ENCODE results near the gene BRINP3. TPM values are rescaled to one million over a fixed set of nuclear protein-coding genes. Genes with fewer than 3 reads are reported as not detected.
A peak's percentile ranks its signal among the peaks of the same experiment; 100 is the strongest.

BRINP3 gene
- total and polyA plus RNA-seq, 2 experiments from 2014 or later = not detected

DNA sequence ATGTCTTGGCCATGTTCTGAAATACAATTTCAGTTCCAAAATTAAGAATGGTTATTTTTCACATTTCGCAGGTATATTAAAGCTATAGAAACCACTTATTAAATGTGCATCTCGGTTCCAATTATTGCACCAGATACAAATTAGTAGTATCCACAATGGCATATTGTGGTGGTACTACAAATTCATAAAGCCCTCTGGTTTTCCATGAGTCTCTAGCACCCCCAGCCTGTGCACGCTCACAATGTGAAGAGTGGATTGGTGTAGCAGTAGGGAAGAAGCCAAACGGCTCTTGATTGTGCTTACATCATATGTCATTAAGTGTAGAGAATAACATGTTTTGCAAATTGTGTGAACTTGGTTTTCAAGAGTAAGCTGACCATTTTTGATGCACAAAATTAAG is 1.9 kb upstream of the BRINP3 start:
- H3K4me1 Mint-ChIP-seq = peaks cover 35% of the 10 kb centered on the region
- TF ChIP-seq, protein P1, sequence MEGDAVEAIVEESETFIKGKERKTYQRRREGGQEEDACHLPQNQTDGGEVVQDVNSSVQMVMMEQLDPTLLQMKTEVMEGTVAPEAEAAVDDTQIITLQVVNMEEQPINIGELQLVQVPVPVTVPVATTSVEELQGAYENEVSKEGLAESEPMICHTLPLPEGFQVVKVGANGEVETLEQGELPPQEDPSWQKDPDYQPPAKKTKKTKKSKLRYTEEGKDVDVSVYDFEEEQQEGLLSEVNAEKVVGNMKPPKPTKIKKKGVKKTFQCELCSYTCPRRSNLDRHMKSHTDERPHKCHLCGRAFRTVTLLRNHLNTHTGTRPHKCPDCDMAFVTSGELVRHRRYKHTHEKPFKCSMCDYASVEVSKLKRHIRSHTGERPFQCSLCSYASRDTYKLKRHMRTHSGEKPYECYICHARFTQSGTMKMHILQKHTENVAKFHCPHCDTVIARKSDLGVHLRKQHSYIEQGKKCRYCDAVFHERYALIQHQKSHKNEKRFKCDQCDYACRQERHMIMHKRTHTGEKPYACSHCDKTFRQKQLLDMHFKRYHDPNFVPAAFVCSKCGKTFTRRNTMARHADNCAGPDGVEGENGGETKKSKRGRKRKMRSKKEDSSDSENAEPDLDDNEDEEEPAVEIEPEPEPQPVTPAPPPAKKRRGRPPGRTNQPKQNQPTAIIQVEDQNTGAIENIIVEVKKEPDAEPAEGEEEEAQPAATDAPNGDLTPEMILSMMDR (conservative IDR thresholded peaks at IDR 0.05; ENCODE audit: low read depth in 2 of 2) = peak; percentile 20 to 55; a peak in 3 of 4 replicates
- TF ChIP-seq CREB1 (CRISPR knock-in tag; IDR thresholded peaks at IDR 0.05; ENCODE audit: low read depth) (no peak), STAT1 (IDR thresholded peaks at IDR 0.05; ENCODE audit: unreplicated experiment) (no peak), JUNB (IDR thresholded peaks at IDR 0.05; ENCODE audit: unreplicated experiment) (no peak), ZNF331 (CRISPR knock-in tag; IDR thresholded peaks at IDR 0.05; ENCODE audit: low read depth) (no peak)
- TF ChIP-seq, protein P2, sequence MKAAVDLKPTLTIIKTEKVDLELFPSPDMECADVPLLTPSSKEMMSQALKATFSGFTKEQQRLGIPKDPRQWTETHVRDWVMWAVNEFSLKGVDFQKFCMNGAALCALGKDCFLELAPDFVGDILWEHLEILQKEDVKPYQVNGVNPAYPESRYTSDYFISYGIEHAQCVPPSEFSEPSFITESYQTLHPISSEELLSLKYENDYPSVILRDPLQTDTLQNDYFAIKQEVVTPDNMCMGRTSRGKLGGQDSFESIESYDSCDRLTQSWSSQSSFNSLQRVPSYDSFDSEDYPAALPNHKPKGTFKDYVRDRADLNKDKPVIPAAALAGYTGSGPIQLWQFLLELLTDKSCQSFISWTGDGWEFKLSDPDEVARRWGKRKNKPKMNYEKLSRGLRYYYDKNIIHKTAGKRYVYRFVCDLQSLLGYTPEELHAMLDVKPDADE (IDR thresholded peaks at IDR 0.05) = no peak
- peak overlapping the region; percentile 73 for H3K4me2 ChIP-seq
- no peaks in the 10 kb centered on the region for H3F3A ChIP-seq (replicated peaks; ENCODE audit: low read depth)
- peaks cover 42% of the 10 kb centered on the region for H3K27me3 ChIP-seq (ENCODE audit: insufficient read depth)
- no peaks in the 10 kb centered on the region for H4K20me1 ChIP-seq (replicated peaks; ENCODE audit: insufficient read depth)
- no peak overlapping the region for H3K27ac Mint-ChIP-seq
- no peaks in the 10 kb centered on the region for H3K9me2 ChIP-seq (ENCODE audit: insufficient read depth)
- H3K79me2 ChIP-seq (replicated peaks; ENCODE audit: insufficient read depth) = no peaks in the 10 kb centered on the region
- H3K36me3 Mint-ChIP-seq (ENCODE audit: low read depth) = no peaks in the 10 kb centered on the region
- H3K36me3 ChIP-seq (ENCODE audit: insufficient read depth) = no peaks in the 10 kb centered on the region
- H3K27me3 Mint-ChIP-seq (ENCODE audit: insufficient read depth, low read depth, poor library complexity) = peaks cover 34% of the 10 kb centered on the region
- DNase-seq (ENCODE audit: low spot score) (peak; percentile 21), ATAC-seq (peak; percentile 8; the same call in 1 of the 3 replicates)
- H3K27ac ChIP-seq (ENCODE audit: low read depth) = no peak overlapping the region
- no peaks in the 10 kb centered on the region for H3K9me3 Mint-ChIP-seq
- peak overlapping the region; percentile 59 for H3K4me3 ChIP-seq
- H2AFZ ChIP-seq = no peak overlapping the region
- H3K4me3 Mint-ChIP-seq = peak overlapping the region; percentile 92
- peaks cover 33% of the 10 kb centered on the region for H3K4me1 ChIP-seq (ENCODE audit: insufficient read depth)

GRCh38 chr1:190479050-190479397 is 1.4 kb upstream of the BRINP3 start:
- Mint-ChIP-seq H3K27me3 (ENCODE audit: insufficient read depth, low read depth, poor library complexity) (peaks cover 36% of the 10 kb centered on the region), H3K4me3 (peak overlapping the region; percentile 92), H3K36me3 (ENCODE audit: low read depth) (no peaks in the 10 kb centered on the region), H3K27ac (peak overlapping the region; percentile 78), H3K4me1 (peaks cover 40% of the 10 kb centered on the region), H3K9me3 (no peaks in the 10 kb centered on the region)
- no peaks in the 10 kb centered on the region for H3F3A ChIP-seq (replicated peaks; ENCODE audit: low read depth)
- H4K20me1 ChIP-seq (replicated peaks; ENCODE audit: insufficient read depth) = no peaks in the 10 kb centered on the region
- no peaks in the 10 kb centered on the region for H3K36me3 ChIP-seq (ENCODE audit: insufficient read depth)
- H3K4me2 ChIP-seq = peak overlapping the region; percentile 73
- peak; percentile 65 for DNase-seq (ENCODE audit: low spot score)
- peaks cover 46% of the 10 kb centered on the region for H3K27me3 ChIP-seq (ENCODE audit: insufficient read depth)
- H3K4me3 ChIP-seq = peak overlapping the region; percentile 59
- no peak overlapping the region for H3K27ac ChIP-seq (ENCODE audit: low read depth)
- peak; percentile 9 for ATAC-seq
- no peaks in the 10 kb centered on the region for H3K79me2 ChIP-seq (replicated peaks; ENCODE audit: insufficient read depth)
- H2AFZ ChIP-seq = peak overlapping the region; percentile 93
- H3K9me2 ChIP-seq (ENCODE audit: insufficient read depth) = no peaks in the 10 kb centered on the region
- peaks cover 36% of the 10 kb centered on the region for H3K4me1 ChIP-seq (ENCODE audit: insufficient read depth)
- TF ChIP-seq STAT1 (IDR thresholded peaks at IDR 0.05; ENCODE audit: unreplicated experiment) (no peak), CREB1 (CRISPR knock-in tag; IDR thresholded peaks at IDR 0.05; ENCODE audit: low read depth) (no peak), REST (IDR thresholded peaks at IDR 0.05; ENCODE audit: unreplicated experiment) (no peak)
- TF ChIP-seq, protein P1 (conservative IDR thresholded peaks at IDR 0.05; ENCODE audit: low read depth in 2 of 2) = no peak
